ENCODE results near the gene ENOX1. TPM values are rescaled to one million over a fixed set of nuclear protein-coding genes. Genes with fewer than 3 reads are reported as not detected.

ENOX1 gene
- total and polyA plus RNA-seq, 4 donors = 0.33 to 7.7 (median 1.1) TPM

- TF ChIP-seq CTCF (IDR thresholded peaks at IDR 0.05; ENCODE audit: control extremely low read depth, extremely low read depth) = no peak
- no peaks in the 10 kb centered on the region for H3K36me3 ChIP-seq (ENCODE audit: control insufficient read depth in 4 of 4, insufficient read depth in 4 of 4, low read length in 4 of 4)
- DNase-seq (no peak), ATAC-seq (ENCODE audit: insufficient read depth, low FRiP score) (no peak)
- no peak overlapping the region for H3K9ac ChIP-seq (ENCODE audit: insufficient read depth in 1 of 2, low read length in 2 of 2)
- H3K9me3 ChIP-seq (ENCODE audit: control insufficient read depth in 4 of 4, insufficient read depth in 3 of 4, low read length in 3 of 4) = peaks cover 0 to 2% (median 0%) of the 10 kb centered on the region in 4 donors
- H3K4me1 ChIP-seq (ENCODE audit: control insufficient read depth in 5 of 5, insufficient read depth in 5 of 5, low read length in 5 of 5) = peaks cover 0 to 12% (median 0%) of the 10 kb centered on the region in 5 donors
- H3K27ac ChIP-seq (ENCODE audit: low read depth in 1 of 2, low read length in 1 of 2) = no peak overlapping the region
- H3K27me3 ChIP-seq (ENCODE audit: control insufficient read depth in 3 of 3, insufficient read depth in 3 of 3, low read length in 2 of 3) = no peaks in the 10 kb centered on the region
- H3K4me3 ChIP-seq = no peak overlapping the region
These were observed 372.7 kb downstream of the ENOX1 start for GRCh38 chr13:43414111-43414510.

GRCh38 chr13:43411741-43412140, 375.0 kb downstream of the ENOX1 start:
- WGBS, 2 donors = 77 to 83% methylated on average over 9 of the region's 9 CpGs
- Histone ChIP-seq H3K9ac (ENCODE audit: insufficient read depth in 1 of 2, low read length in 2 of 2) (no peak overlapping the region), H3K36me3 (ENCODE audit: control insufficient read depth in 4 of 4, insufficient read depth in 4 of 4, low read length in 4 of 4) (no peaks in the 10 kb centered on the region), H3K4me1 (ENCODE audit: control insufficient read depth in 5 of 5, insufficient read depth in 5 of 5, low read length in 5 of 5) (peaks cover 0 to 12% (median 0%) of the 10 kb centered on the region in 5 donors), H3K9me3 (ENCODE audit: control insufficient read depth in 4 of 4, insufficient read depth in 3 of 4, low read length in 3 of 4) (peaks cover 0 to 2% (median 0%) of the 10 kb centered on the region in 4 donors), H3K27me3 (ENCODE audit: control insufficient read depth in 3 of 3, insufficient read depth in 3 of 3, low read length in 2 of 3) (no peaks in the 10 kb centered on the region), H3K4me3 (no peak overlapping the region), H3K27ac (ENCODE audit: low read depth in 1 of 2, low read length in 1 of 2) (no peak overlapping the region)
- no peak for TF ChIP-seq CTCF (IDR thresholded peaks at IDR 0.05; ENCODE audit: control extremely low read depth, extremely low read depth)
- ATAC-seq (ENCODE audit: insufficient read depth, low FRiP score) = no peak
- peak in 2 of 3 donors; percentile 30 to 58 for DNase-seq

- TF ChIP-seq CTCF (IDR thresholded peaks at IDR 0.05; ENCODE audit: control extremely low read depth, extremely low read depth) = no peak
- Histone ChIP-seq H3K9me3 (ENCODE audit: control insufficient read depth in 4 of 4, insufficient read depth in 3 of 4, low read length in 3 of 4) (peaks cover 0 to 2% (median 0%) of the 10 kb centered on the region in 4 donors), H3K4me3 (no peak overlapping the region), H3K9ac (ENCODE audit: insufficient read depth in 1 of 2, low read length in 2 of 2) (no peak overlapping the region), H3K36me3 (ENCODE audit: control insufficient read depth in 4 of 4, insufficient read depth in 4 of 4, low read length in 4 of 4) (no peaks in the 10 kb centered on the region), H3K4me1 (ENCODE audit: control insufficient read depth in 5 of 5, insufficient read depth in 5 of 5, low read length in 5 of 5) (peaks cover 0 to 12% (median 0%) of the 10 kb centered on the region in 5 donors), H3K27me3 (ENCODE audit: control insufficient read depth in 3 of 3, insufficient read depth in 3 of 3, low read length in 2 of 3) (no peaks in the 10 kb centered on the region), H3K27ac (ENCODE audit: low read depth in 1 of 2, low read length in 1 of 2) (no peak overlapping the region)
- WGBS, 2 donors = 66 to 77% methylated on average over 2 of the region's 2 CpGs
- DNase-seq = no peak
- ATAC-seq (ENCODE audit: insufficient read depth, low FRiP score) = no peak
These were observed 375.6 kb downstream of the ENOX1 start for GRCh38 chr13:43411211-43411610.

- Histone ChIP-seq H3K9ac (ENCODE audit: insufficient read depth in 1 of 2, low read length in 2 of 2) (no peak overlapping the region), H3K9me3 (ENCODE audit: control insufficient read depth in 4 of 4, insufficient read depth in 3 of 4, low read length in 3 of 4) (no peaks in the 10 kb centered on the region), H3K4me3 (no peak overlapping the region), H3K4me1 (ENCODE audit: control insufficient read depth in 5 of 5, insufficient read depth in 5 of 5, low read length in 5 of 5) (peaks cover 0 to 12% (median 0%) of the 10 kb centered on the region in 5 donors), H3K36me3 (ENCODE audit: control insufficient read depth in 4 of 4, insufficient read depth in 4 of 4, low read length in 4 of 4) (no peaks in the 10 kb centered on the region), H3K27me3 (ENCODE audit: control insufficient read depth in 3 of 3, insufficient read depth in 3 of 3, low read length in 2 of 3) (no peaks in the 10 kb centered on the region), H3K27ac (ENCODE audit: low read depth in 1 of 2, low read length in 1 of 2) (no peak overlapping the region)
- no peak for ATAC-seq (ENCODE audit: insufficient read depth, low FRiP score)
- TF ChIP-seq CTCF (IDR thresholded peaks at IDR 0.05; ENCODE audit: control extremely low read depth, extremely low read depth) = no peak
- 79 to 88% methylated on average over 3 of the region's 3 CpGs for WGBS, 2 donors
- no peak for DNase-seq
These were observed 378.5 kb downstream of the ENOX1 start for GRCh38 chr13:43408274-43408673.
